Small intestine (tissue), 16 donors: ENCODE results near the gene LRAT. TPM values are rescaled to one million over a fixed set of nuclear protein-coding genes. Genes with fewer than 3 reads are reported as not detected.

Experiments used
- DNase-seq, 2 donors: peaks; one replicate each; pipeline versions ENCODE4 v3.0.0 to v3.0.0-alpha.2; 2013
- FAIRE-seq: peaks from 2 replicates; lab custom pipeline; 2012; peaks lifted over from hg19 to GRCh38; lab: Jason Lieb, UNC
- H3K27ac ChIP-seq, 3 donors: one replicate each; pipeline ENCODE4 v1.5.1; 2013; ENCODE audit warnings: low read length in 2 of 3, mild to moderate bottlenecking in 2 of 3, control low read depth in 1 of 3, inconsistent platforms in 1 of 3, low read depth in 1 of 3, moderate library complexity in 1 of 3
- H3K27me3 ChIP-seq, 3 donors: one replicate each; pipeline ENCODE4 v1.6.1; 2013; ENCODE audit warnings: low read length in 3 of 3, inconsistent platforms in 1 of 3; ENCODE audit not compliant: control insufficient read depth in 3 of 3, insufficient read depth in 3 of 3
- H3K36me3 ChIP-seq, 3 donors: one replicate each; pipeline ENCODE4 v1.6.1; 2013; ENCODE audit warnings: low read length in 3 of 3, inconsistent platforms in 1 of 3, low read depth in 1 of 3, mild to moderate bottlenecking in 1 of 3, moderate library complexity in 1 of 3; ENCODE audit not compliant: control insufficient read depth in 3 of 3, insufficient read depth in 2 of 3
- H3K4me1 ChIP-seq, 3 donors: one replicate each; pipeline ENCODE4 v1.6.1; 2013; ENCODE audit warnings: low read length in 2 of 3, inconsistent platforms in 1 of 3, low read depth in 1 of 3, mild to moderate bottlenecking in 1 of 3, moderate library complexity in 1 of 3; ENCODE audit not compliant: control insufficient read depth in 3 of 3, insufficient read depth in 2 of 3
- H3K4me3 ChIP-seq, 3 donors: one replicate each; pipeline ENCODE4 v1.5.1; 2013; ENCODE audit warnings: low read length in 3 of 3, control low read depth in 1 of 3, inconsistent platforms in 1 of 3, low read depth in 1 of 3, mild to moderate bottlenecking in 1 of 3, moderate library complexity in 1 of 3
- H3K9me3 ChIP-seq, 2 donors: one replicate each; pipeline ENCODE4 v1.6.1; 2013; ENCODE audit warnings: low read depth in 1 of 2, low read length in 1 of 2; ENCODE audit not compliant: control insufficient read depth in 2 of 2, insufficient read depth in 1 of 2
- WGBS, 3 donors: extraction: QIAGEN DNeasy Blood & Tissue Kit; methylation state at CpG; one replicate each; pipeline ENCODE4 v1.1.7; 2013; 5-methylcytosine and 5-hydroxymethylcytosine counted together
- long read RNA-seq, 10 donors: transcript quantifications; one replicate each; lab custom pipeline, GENCODE V29; 2026
- polyA plus RNA-seq, 4 donors: library from polyadenylated mRNA; stranded (reverse) in 3 of 4; unstranded in 1 of 4; fragments of 200-250 nt in 3 of 4; fragments of 120-200 nt in 1 of 4; gene quantifications; one replicate each; pipeline versions ENCODE4 v1.2.1 to v1.2.3, GENCODE V29; 2013
- donor health status: healthy with polysubstance abuse.
- donor health status: control.
- donor health status: control.
- donor health status: Bipolar disorder and iron deficiency.
- donor health status: healthy.

Gene LRAT
- polyA plus RNA-seq, result 10 to 100 TPM in 1 of 4 donors, 1 to 10 TPM in 3; 1.2 to 10.5 (median 5.5) TPM
- long read RNA-seq, donor 1, full-length matches to known transcripts, result 1 of 1 reads
- long read RNA-seq, donor 1, partial matches to known transcripts, result 0 of 1 reads
- long read RNA-seq, donor 1, other reads (novel, unspliced or antisense), result 0 of 1 reads
- long read RNA-seq, donor 2, result 0 reads
- long read RNA-seq, donor 3, full-length matches to known transcripts, result 1 of 1 reads
- long read RNA-seq, donor 3, partial matches to known transcripts, result 0 of 1 reads
- long read RNA-seq, donor 3, other reads (novel, unspliced or antisense), result 0 of 1 reads
- long read RNA-seq, donor 4, result 0 reads
- long read RNA-seq, donor 5, result 0 reads
- long read RNA-seq, donor 6, full-length matches to known transcripts, result 1 of 1 reads
- long read RNA-seq, donor 6, partial matches to known transcripts, result 0 of 1 reads
- long read RNA-seq, donor 6, other reads (novel, unspliced or antisense), result 0 of 1 reads
- long read RNA-seq, donor 7, result 0 reads
- long read RNA-seq, donor 8, result 0 reads
- long read RNA-seq, donor 9, result 0 reads
- long read RNA-seq, donor 10, full-length matches to known transcripts, result 2 of 2 reads
- long read RNA-seq, donor 10, partial matches to known transcripts, result 0 of 2 reads
- long read RNA-seq, donor 10, other reads (novel, unspliced or antisense), result 0 of 2 reads

DNA sequence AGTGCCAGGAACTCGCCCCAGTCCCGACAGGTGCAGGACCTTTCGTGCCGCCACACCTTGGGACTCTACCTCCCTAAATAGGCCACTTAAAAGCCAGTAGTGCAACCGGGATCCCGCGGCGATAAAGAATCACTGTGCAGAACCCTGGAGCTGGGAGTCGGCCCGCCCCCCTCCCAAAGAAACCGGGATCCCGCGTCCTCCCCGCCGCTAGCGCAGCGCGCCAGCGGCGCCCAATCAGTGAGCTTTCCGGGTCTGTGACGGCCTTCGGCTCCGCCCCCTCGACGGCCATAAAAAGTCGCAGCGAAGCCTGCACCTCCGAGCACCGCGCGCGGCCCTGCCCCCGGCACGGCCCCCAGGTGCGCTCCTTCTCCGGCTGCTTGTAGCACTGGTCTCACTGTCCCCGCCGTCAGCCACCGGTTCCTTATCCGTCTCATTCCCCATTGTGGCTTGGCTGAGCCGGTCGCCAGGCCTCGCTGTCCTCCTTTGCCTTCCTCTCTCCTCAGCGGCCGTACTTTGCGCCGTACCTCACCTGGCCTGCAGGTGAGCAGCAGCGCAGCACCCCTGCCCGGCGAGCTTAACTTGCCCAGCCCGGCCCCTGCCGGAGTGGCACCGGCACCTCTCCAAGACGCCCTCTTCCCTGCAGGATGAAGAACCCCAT lies at the start of gene LRAT:
LRAT (plus strand) TSS at position 318 of the 658 bp plus-strand sequence; CDS start at position 645, 327 bp downstream.
- Histone ChIP-seq H3K9me3 (no peaks in the 10 kb centered on the region), H3K27ac (peak within 1 kb of the TSS in 1 of 3 donors; percentile 47), H3K36me3 (no peaks in the 10 kb centered on the region), H3K27me3 (peaks cover 0 to 56% (median 11%) of the 10 kb centered on the region in 3 donors), H3K4me3 (peak within 1 kb of the TSS in 2 of 3 donors; percentile 49 to 62), H3K4me1 (peaks cover 0 to 20% (median 0%) of the 10 kb centered on the region in 3 donors)
- WGBS, 3 donors, result 2 to 4% (median 3%) methylated on average over 45 to 55 of the region's 55 CpGs
- peak; percentile 86 to 94 for DNase-seq
- FAIRE-seq, result no peak

DNA sequence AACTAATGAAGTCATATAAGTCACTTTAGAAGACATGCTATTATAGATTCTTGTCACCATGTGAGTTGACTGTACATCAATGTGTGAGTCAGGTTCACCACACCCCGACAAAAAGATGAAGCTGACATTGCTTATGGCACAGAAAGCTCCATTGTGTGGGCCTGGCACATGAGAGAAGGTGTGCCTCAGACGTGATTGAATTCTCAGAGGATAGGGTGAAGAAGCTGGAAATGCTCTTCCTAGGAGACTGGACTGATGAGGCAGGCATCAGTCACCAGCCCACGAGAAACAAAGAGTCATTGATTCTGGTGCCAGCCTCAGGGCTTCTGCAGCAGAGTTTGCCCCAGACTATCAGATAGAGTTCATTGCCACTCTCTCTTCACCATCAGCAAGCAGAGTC lies 35.9 kb upstream of the LRAT start:
- Histone ChIP-seq H3K27ac (no peak overlapping the region), H3K4me3 (no peak overlapping the region), H3K4me1 (no peaks in the 10 kb centered on the region), H3K36me3 (no peaks in the 10 kb centered on the region), H3K9me3 (no peaks in the 10 kb centered on the region), H3K27me3 (no peaks in the 10 kb centered on the region)
- WGBS, 3 donors, result 30 to 55% (median 52%) methylated on average over 3 of the region's 3 CpGs
- no peak for DNase-seq
- FAIRE-seq, result no peak

DNA sequence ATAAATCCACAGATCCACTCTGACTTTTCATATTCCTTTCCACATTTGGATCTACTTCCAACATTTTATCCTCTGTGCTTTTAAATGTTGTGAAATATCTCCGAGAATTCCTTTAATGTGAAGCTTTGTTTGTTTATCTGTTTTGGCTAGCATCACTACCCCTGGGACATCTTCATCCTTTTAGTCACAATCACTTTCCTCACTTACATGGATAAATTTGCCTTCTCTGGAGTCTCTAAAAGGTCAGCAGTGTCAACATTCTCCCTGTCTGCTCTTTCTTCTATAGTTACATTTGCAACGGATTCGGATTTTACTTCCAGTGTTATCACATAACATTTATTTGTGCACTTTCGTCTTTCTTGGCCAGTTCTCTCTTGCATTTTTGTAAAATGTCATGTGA lies 34.2 kb upstream of the LRAT start:
- H3K36me3 ChIP-seq, result no peaks in the 10 kb centered on the region
- 65 to 79% (median 68%) methylated on average over 4 of the region's 4 CpGs for WGBS, 3 donors
- H3K27ac ChIP-seq, result no peak overlapping the region
- DNase-seq, result no peak
- no peak overlapping the region for H3K4me3 ChIP-seq
- no peaks in the 10 kb centered on the region for H3K9me3 ChIP-seq
- H3K4me1 ChIP-seq, result no peaks in the 10 kb centered on the region
- no peaks in the 10 kb centered on the region for H3K27me3 ChIP-seq
- no peak for FAIRE-seq

- H3K27ac ChIP-seq, result no peak overlapping the region
- no peaks in the 10 kb centered on the region for H3K27me3 ChIP-seq
- DNase-seq, result no peak
- H3K4me1 ChIP-seq, result no peaks in the 10 kb centered on the region
- no peaks in the 10 kb centered on the region for H3K9me3 ChIP-seq
- no peaks in the 10 kb centered on the region for H3K36me3 ChIP-seq
- no peak for FAIRE-seq
- no peak overlapping the region for H3K4me3 ChIP-seq
These were observed 32.3 kb upstream of the LRAT start for GRCh38 chr4:154711522-154711921.

- H3K27me3 ChIP-seq, result no peaks in the 10 kb centered on the region
- no peaks in the 10 kb centered on the region for H3K9me3 ChIP-seq
- no peaks in the 10 kb centered on the region for H3K4me1 ChIP-seq
- no peak for FAIRE-seq
- no peak overlapping the region for H3K27ac ChIP-seq
- DNase-seq, result no peak
- H3K4me3 ChIP-seq, result no peak overlapping the region
- WGBS, 3 donors, result 27 to 49% (median 38%) methylated on average over 4 of the region's 4 CpGs
- no peaks in the 10 kb centered on the region for H3K36me3 ChIP-seq
These were observed 29.3 kb upstream of the LRAT start for GRCh38 chr4:154714339-154715040.

DNA sequence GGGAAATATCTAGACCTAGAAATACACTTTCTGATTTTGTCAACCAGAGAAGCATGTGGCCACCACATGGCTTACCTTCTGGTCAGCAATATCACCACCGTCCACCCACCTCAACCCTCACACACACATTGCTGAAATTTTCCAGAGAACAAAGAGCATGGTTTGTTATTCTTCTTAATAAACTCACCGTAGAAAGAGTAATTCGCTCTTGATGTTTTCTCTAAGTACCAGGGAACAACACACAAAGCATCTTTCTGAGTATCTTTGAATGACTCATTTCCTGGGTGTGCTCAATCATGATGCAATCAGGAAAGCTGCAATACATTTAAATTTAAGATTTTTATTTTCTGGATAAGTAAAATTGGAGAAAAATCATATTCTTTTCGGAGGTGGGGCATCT lies 24.7 kb upstream of the LRAT start:
- no peak overlapping the region for H3K4me3 ChIP-seq
- no peaks in the 10 kb centered on the region for H3K36me3 ChIP-seq
- H3K27ac ChIP-seq, result no peak overlapping the region
- FAIRE-seq (no peak), DNase-seq (no peak)
- no peaks in the 10 kb centered on the region for H3K9me3 ChIP-seq
- no peaks in the 10 kb centered on the region for H3K4me1 ChIP-seq
- WGBS, 3 donors, result 71 to 75% (median 73%) methylated on average over 4 of the region's 4 CpGs
- H3K27me3 ChIP-seq, result no peaks in the 10 kb centered on the region

DNA sequence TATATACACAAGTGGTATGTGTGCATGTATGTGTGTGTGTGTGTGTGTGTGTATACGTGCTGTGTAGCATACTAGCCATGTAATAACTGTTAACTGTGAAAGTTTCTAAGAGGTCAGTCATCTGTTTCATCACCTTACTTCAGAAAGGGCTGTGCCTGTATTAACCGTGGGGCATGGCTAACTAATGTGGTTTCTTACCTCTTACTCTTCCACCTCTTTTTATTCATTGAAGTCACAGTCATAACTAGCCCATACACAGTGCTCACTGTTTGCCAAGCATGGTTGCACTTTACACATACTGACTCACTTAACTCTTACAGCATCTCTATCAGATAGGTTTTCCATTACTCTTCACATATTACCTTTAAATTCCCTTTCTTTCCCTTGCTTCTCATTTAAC lies 23.7 kb upstream of the LRAT start:
- Histone ChIP-seq H3K9me3 (no peaks in the 10 kb centered on the region), H3K4me3 (no peak overlapping the region), H3K27ac (no peak overlapping the region), H3K27me3 (no peaks in the 10 kb centered on the region), H3K36me3 (no peaks in the 10 kb centered on the region), H3K4me1 (no peaks in the 10 kb centered on the region)
- 66 to 83% (median 74%) methylated on average over 2 of the region's 2 CpGs for WGBS, 3 donors
- DNase-seq (no peak), FAIRE-seq (no peak)
